Chondrocyte (in vitro differentiated cells): ENCODE measurements around the gene GPC6. TPM values are rescaled to one million over a fixed set of nuclear protein-coding genes. Genes with fewer than 3 reads are reported as not detected.

Experiments used
- DNase-seq: peaks from one replicate; pipeline ENCODE4 v3.0.0; 2021; ENCODE audit warnings: mixed read lengths, low spot score
- H3K27ac Mint-ChIP-seq: one replicate; pipeline ENCODE4 v1.8.0; 2021; ENCODE audit warnings: mild to moderate bottlenecking, moderate library complexity, mixed read lengths; ENCODE audit not compliant: unreplicated experiment
- H3K27me3 Mint-ChIP-seq: 2 replicates; pipeline ENCODE4 v1.8.0; 2021; ENCODE audit warnings: low read depth, mixed read lengths
- H3K36me3 Mint-ChIP-seq: 2 replicates; pipeline ENCODE4 v1.8.0; 2021; ENCODE audit warnings: low read depth, mixed read lengths
- H3K4me1 Mint-ChIP-seq: 2 replicates; pipeline ENCODE4 v1.8.0; 2021; ENCODE audit warnings: low read depth, mild to moderate bottlenecking, mixed read lengths
- H3K4me3 Mint-ChIP-seq: one replicate; pipeline ENCODE4 v1.8.0; 2021; ENCODE audit warnings: mild to moderate bottlenecking, moderate library complexity, mixed read lengths; ENCODE audit not compliant: unreplicated experiment
- H3K9me3 Mint-ChIP-seq: 2 replicates; pipeline ENCODE4 v1.8.0; 2021; ENCODE audit warnings: low read depth, mixed read lengths
- total RNA-seq: library from RNA; stranded (reverse); gene quantifications from 3 replicates; pipeline ENCODE4 v1.2.1, GENCODE V29; 2021
- TF ChIP-seq, protein P1 (sequence below): fragments of 200-600 bp; sonication (generic); IDR thresholded peaks from 2 replicates; pipeline ENCODE4 v1.5.0; 2021; ENCODE audit warnings: antibody characterized with exemption, mild to moderate bottlenecking, moderate library complexity

Gene GPC6
- total RNA-seq, 1 donor from 2014 or later, result 76.1 TPM

DNA sequence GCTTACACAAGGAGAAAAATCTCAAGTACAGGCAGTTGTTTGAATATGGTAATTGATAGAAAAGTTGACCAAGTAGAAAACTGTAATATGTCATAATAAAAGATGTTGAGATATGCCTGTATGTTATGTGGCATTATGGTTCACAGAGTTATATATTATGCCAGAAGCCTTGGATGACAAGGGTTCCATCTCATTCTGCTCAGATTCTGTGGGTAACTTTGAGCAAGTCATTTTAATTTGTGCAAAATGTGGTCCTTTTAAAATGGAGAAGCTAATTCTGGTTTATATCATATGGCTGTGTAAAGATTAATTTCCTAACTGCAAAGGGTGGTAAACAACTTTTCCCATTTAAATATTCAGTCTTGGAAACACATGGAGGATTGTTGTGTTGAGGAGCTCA is 180.9 kb downstream of the GPC6 start:
- H3K9me3 Mint-ChIP-seq, result no peaks in the 10 kb centered on the region
- no peak for DNase-seq
- H3K27me3 Mint-ChIP-seq, result no peaks in the 10 kb centered on the region
- no peaks in the 10 kb centered on the region for H3K36me3 Mint-ChIP-seq
- H3K27ac Mint-ChIP-seq, result no peak overlapping the region
- H3K4me1 Mint-ChIP-seq, result peaks cover 10% of the 10 kb centered on the region
- TF ChIP-seq, protein P1, sequence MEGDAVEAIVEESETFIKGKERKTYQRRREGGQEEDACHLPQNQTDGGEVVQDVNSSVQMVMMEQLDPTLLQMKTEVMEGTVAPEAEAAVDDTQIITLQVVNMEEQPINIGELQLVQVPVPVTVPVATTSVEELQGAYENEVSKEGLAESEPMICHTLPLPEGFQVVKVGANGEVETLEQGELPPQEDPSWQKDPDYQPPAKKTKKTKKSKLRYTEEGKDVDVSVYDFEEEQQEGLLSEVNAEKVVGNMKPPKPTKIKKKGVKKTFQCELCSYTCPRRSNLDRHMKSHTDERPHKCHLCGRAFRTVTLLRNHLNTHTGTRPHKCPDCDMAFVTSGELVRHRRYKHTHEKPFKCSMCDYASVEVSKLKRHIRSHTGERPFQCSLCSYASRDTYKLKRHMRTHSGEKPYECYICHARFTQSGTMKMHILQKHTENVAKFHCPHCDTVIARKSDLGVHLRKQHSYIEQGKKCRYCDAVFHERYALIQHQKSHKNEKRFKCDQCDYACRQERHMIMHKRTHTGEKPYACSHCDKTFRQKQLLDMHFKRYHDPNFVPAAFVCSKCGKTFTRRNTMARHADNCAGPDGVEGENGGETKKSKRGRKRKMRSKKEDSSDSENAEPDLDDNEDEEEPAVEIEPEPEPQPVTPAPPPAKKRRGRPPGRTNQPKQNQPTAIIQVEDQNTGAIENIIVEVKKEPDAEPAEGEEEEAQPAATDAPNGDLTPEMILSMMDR, result no peak
- H3K4me3 Mint-ChIP-seq, result no peak overlapping the region

DNA sequence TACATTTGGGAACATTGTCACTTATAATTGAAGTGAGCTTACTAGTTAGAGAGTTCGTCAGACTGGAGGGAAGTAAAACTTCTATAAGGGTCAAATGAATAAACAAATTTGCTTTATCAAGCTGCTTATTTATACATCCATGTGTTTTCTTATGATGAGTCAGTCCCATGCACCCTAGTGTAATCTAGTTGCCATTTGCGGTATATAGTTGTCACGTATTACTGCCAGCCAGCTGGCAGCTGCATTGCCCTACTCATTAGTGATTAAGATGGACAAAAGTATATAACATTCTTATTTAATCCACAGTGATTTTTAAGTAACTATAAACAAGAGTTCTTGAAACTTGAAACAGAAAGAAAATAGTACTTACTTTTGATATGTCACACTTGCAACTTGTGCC is 182.4 kb downstream of the GPC6 start:
- no peak overlapping the region for H3K27ac Mint-ChIP-seq

DNA sequence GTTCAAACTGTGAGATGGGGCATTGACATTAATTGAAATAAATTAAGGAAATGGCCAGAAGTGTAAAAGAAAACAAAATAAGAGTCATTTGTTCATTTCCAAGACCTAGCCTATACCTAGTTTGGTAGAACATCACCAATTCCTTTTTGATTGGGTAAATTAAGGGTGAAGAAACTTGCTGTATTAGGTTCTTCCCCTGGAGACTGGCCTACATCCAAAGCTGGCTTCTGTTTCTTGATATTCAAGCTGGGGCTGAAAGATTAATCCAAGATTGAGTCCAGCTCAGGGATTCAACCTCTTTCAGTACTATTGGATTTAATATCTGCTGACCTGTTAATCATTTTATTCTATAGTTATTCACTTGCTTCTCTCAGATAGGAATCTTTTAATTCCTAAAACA is 183.2 kb downstream of the GPC6 start:
- H3K4me3 Mint-ChIP-seq, result no peak overlapping the region
- DNase-seq, result no peak
- H3K9me3 Mint-ChIP-seq, result no peaks in the 10 kb centered on the region
- H3K4me1 Mint-ChIP-seq, result peaks cover 25% of the 10 kb centered on the region
- H3K27me3 Mint-ChIP-seq, result no peaks in the 10 kb centered on the region
- TF ChIP-seq, protein P1, result no peak
- H3K27ac Mint-ChIP-seq, result no peak overlapping the region
- H3K36me3 Mint-ChIP-seq, result no peaks in the 10 kb centered on the region

More for the DNA sequence above, 182.4 kb downstream of the GPC6 start:
- Mint-ChIP-seq H3K36me3 (no peaks in the 10 kb centered on the region), H3K4me3 (no peak overlapping the region), H3K27me3 (no peaks in the 10 kb centered on the region), H3K9me3 (no peaks in the 10 kb centered on the region), H3K4me1 (peaks cover 17% of the 10 kb centered on the region)
- TF ChIP-seq, protein P1, result no peak
- DNase-seq, result no peak

DNA sequence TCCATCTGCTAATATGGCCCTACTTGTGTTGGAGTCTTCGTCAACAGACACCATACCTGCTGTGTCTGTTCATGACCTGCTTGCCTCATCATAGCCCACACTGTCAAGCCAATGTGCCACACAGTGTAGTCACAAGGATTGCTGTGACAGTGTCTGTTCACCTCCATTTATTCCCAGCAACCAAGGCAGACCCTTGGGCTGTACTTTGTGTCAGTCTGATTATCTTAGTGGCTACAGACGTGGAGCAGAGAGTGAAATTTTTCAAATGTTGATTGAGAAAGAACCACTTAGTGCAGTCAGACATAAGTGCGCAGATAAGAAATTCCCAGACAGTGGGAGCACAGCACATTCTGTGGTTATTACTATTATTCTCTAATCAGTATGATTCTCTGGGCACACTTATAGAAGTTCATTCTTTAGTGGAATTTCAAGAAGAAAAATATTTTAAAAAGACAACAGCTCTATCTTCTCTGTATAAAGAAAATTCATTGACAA is 184.6 kb downstream of the GPC6 start:
- Mint-ChIP-seq H3K4me1 (peaks cover 37% of the 10 kb centered on the region), H3K9me3 (no peaks in the 10 kb centered on the region), H3K27me3 (no peaks in the 10 kb centered on the region), H3K4me3 (no peak overlapping the region), H3K36me3 (no peaks in the 10 kb centered on the region), H3K27ac (no peak overlapping the region)
- DNase-seq, result no peak
- TF ChIP-seq, protein P1, result no peak

DNA sequence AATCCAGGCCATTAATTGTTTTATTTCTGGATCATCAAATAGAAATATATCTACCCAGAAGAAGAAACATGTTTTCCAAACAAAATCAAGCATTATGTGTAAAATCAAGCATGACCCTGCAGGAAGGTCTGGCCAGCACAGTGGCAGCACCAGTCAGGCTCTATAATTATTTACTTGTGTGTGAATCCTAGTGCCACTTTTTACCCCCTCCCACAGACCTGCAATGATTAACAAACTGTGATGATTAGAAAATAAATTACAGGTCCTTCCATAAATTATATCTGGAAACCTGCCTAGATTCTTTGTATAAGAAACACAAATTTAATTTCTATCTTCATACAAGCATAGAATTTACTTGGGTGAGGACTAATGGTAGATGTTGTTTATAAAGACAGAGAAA is 186.1 kb downstream of the GPC6 start:
- Mint-ChIP-seq H3K36me3 (no peaks in the 10 kb centered on the region), H3K9me3 (no peaks in the 10 kb centered on the region), H3K27me3 (no peaks in the 10 kb centered on the region), H3K4me3 (no peak overlapping the region), H3K4me1 (peaks cover 46% of the 10 kb centered on the region), H3K27ac (no peak overlapping the region)
- DNase-seq, result no peak
- TF ChIP-seq, protein P1, result no peak
